HG03520 (cell line): Measurements from ENCODE around the gene MPL.

Experiments used
- ATAC-seq: cut with Tn5 transposase; IDR thresholded peaks from one replicate; pipeline ENCODE4 v1.9.1; 2021; ENCODE audit warnings: mild to moderate bottlenecking, moderate library complexity; ENCODE audit not compliant: unreplicated experiment

Gene MPL

GRCh38 chr1:43321331-43321891, 16.2 kb upstream of the MPL start:
- ATAC-seq = no peak

GRCh38 chr1:43322506-43322905, 15.1 kb upstream of the MPL start:
- ATAC-seq = no peak

DNA sequence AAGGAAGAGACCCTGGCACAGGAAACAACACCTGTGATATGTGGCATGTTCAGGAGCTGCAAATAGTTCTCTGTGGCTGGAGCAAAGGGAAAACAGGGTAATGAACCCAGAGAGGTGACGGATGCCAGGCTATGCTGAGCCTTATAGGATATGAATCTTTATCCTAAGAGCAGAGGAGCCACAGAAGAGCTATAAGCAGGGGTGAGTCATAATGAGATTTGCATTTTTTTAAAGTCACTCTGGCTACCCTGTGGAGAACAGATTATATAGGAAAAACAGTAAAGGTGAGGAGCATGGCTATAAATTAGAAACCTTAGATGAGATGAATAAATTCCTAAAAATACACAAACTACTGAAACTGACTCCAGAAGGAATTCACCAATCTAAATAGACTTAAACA, 12.8 kb upstream of the MPL start:
- ATAC-seq = no peak

- no peak for ATAC-seq
These were observed 12.2 kb upstream of the MPL start for GRCh38 chr1:43325381-43325780.

DNA sequence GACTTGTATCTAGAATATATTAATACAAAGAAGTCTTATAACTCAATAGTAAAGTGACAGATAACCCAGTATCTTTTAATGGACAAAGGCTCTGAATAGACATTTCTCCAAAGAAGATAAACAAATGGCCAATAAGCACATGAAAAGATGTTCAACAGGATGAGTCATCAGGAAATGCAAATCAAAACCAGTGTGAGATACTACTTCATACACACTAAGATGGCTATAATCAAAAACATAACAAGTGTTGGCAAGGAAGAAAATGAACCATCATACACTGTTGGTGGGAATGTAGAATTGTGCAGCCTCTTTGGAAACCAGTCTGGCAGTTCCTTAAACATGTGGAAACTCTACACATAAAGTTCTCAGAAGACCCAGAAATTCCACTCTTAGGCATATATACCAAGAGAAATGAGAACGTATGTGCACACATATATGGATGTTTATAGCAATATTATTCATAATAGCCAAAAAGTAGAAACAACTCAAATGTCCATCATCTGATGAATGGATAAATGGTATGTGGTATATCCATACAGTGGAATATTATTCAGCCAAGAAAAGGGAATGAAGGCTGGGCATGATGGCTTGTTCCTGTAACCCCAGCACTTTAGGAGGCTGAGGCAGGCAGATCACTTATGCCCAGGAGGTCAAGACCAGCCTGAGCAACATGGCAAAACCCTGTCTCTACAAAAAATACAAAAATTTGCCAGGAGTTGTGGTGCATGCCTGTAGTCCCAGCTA, 9.9 kb upstream of the MPL start:
- ATAC-seq = no peak

DNA sequence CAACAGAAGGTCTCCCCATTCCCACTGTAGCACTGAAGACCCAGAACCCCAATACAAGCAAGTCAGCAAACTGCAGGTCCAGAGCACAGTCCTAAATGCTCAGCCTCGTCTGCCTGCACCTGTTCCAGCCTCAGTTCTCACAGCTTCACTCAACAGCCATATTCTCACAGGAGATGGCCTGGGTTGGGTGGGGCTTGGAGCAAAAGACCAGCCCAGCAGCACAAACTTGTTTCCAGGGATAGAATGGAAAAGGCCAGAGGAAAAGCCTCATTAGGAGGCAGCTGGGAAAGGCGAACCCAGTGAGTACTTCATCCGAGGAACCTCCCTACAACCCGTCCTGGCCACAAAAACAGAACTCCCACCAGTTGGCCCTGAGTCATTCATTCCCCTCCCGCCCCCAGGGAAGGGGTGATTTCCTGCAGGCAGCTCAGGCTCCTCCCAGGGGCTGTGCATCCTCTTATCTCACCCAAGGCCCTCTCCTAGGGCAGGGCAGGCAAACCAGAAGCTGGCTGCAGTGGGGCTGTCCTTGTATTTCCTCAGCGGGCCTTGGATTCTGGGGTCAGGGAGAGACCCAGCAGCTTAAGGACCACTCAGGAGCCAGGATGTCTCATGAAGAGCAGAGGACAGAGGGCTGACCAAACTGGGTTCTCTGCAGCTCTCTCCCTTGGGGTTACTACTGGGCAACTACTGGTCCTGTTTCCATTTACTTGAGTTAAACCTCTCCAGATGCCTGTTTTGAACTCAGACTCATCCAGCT, 7.4 kb upstream of the MPL start:
- ATAC-seq = no peak

GRCh38 chr1:43331688-43332087, 5.9 kb upstream of the MPL start:
- ATAC-seq = no peak

DNA sequence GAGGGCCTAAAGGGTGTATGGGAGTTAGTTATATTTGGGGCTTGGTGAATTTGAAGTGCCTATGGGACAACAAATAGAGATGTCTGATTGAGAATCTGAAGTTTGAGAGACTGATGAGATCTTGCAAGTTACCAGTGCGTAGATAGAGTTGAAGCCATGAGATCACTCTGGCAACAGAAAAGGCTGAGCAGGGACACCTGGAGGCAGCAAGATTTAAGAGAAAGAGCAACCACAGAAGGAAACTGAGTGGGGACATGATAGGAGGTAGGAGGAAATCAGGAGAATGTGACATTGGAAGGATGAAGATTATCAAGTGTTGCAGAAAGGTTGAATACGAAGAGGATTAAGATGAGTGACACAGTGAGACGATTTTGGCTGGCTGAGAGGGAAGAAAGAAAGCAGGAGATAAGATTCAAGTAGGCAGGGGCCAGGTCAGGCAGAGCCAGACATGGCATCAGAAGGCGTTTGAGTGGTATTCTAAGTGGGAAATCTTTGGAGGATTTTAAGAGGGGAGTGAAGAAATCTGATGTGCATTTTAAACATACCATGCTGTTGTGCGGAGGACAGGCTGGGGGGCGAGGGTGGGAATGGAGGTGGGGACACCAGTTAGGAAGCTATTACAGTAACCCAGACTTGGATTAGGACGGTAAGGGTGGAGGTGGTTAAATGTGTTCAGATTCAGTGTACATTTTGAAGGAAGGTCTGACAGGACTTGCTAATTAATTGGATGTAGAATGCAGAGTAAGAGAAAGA, 3.0 kb upstream of the MPL start:
- no peak for ATAC-seq

DNA sequence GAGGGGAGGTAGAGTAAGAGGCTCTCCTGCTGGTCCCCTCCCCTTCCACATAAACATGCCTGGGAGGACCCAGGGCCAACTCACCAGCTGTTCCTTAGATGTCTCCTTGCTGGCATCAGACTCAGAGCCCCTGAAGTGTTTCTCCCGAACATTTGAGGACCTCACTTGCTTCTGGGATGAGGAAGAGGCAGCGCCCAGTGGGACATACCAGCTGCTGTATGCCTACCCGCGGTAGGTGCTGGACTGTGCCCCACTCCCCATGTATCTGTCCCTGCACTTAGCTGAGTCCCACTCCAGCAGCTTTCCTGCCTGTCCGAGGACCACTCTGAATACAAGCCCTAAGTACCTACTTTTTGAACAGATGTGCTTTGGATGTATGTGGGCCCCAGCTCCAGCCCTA, 383 bp downstream of the MPL start:
- no peak for ATAC-seq

- no peak for ATAC-seq
These were observed 2.1 kb downstream of the MPL start for GRCh38 chr1:43339584-43340232.

DNA sequence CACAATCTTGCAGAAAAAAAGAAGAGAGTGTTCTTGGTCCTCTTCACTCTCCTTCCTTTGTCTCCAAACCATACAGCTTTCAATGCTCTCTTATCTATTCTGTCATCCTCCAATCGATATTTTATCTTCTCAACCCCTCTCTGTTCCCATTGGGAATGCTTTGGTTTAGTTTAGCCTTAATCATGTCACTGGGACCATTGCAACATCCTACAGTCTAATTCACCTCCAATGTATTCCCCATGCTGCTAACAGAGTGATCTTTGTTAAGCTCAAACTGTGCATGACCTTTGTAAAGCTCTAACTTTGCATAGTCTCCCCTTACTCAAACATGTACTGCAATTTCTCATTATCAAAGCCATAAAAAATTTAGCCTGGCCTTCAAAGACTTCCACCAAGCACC, 2.9 kb downstream of the MPL start:
- no peak for ATAC-seq

DNA sequence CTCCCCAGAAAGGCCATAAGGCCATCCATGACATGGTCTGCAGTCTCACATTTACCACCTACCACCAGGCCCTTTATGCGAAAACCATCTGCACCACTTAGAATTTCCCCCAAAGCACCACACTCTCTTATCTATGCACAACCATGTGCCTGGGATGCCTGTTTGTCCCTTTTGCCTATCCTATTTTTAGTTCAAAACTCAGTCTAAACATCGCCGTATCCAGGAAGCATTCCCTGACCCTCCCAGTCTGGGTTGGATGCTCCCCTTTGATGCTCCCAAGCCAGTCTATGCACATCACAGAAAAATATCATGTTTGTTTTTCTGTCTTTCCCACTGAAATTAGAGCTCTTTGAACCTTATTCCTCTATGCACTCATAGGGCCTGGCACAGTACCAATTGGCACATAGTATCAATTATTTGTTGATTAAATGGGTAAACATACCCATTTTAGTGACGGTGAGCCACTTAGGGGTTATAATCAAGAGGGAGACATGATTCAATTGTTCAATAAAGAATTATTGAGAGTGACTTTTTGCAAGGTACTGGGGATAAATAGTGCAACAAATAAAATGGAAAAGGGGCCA, 6.7 kb downstream of the MPL start:
- no peak for ATAC-seq

GRCh38 chr1:43345120-43345519, 7.5 kb downstream of the MPL start:
- ATAC-seq = no peak

DNA sequence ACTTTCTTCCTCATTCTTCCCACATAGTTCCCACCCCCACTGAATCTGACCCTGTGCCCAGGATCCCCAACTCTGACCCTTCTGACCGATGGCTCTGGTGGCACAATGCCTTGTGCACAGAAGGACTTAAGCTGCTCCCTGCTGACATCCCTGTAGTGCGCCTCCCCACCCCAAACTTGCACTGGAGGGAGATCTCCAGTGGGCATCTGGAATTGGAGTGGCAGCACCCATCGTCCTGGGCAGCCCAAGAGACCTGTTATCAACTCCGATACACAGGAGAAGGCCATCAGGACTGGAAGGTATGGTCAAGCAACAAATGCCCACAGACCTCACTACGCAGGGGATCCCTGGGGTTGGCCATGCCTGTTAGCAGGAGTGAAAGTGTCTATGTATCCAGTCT, 9.0 kb downstream of the MPL start:
- no peak for ATAC-seq

DNA sequence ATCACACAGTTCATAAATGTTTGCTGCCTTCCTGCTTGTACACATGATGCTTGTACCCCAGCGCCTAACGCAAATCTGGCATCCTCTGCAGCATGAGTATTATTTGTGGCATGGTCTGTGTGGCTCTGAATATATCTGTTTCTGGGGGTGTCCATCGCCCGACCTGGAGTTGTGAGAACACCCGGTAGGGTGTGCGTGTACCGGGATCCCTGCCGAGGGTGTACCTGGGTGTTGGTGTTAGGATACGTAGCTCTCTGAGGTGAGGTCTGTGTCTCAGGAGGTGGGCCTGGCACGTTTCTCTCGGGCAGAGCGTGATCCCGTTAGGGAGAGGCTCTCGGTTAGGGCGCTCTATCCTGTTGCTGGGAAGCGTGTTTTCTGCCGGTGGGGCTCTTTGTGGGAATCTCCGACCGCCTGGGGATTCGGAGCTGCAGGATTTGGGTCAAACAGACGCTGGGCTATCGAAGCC, 10.8 kb downstream of the MPL start:
- ATAC-seq = no peak

- no peak for ATAC-seq
These were observed 11.4 kb downstream of the MPL start for GRCh38 chr1:43348809-43349593.

DNA sequence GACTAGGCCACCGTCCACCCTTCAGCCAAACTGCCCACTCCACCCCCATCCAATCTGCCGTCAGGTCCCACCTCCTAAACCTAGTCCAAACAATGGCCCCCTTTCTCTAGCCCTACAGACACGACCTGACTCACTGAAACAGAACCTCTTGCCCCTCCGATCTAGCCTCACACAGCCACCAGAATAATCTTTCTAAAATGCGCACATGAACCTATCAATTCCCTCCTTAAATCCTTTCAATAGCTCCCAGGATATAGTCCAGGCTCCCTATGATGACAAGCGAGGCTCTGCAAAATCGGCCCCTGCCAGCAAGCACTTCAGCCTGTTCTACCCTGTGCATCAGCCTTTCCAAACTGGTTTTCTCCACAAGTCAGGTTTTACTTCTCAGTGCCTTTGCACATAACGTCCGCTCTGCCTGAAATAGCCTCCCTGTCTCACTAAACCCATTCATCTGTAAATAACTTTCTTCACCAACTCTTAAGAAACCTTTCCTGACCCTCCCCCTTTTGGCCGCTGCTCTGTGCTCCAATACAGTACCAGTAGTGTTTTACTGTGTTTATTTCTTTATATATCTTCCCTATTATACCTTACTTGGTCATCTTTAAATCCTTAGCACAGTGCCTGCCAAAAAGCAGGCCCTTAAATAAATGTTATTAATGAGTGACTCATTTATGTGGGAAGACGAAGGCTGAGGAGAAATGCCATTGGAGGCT, 12.1 kb downstream of the MPL start:
- no peak for ATAC-seq

- ATAC-seq = no peak
These were observed 13.4 kb downstream of the MPL start for GRCh38 chr1:43350976-43351375.
